GM19397 (cell line): ENCODE measurements around the gene MIF.

Source experiments
- ATAC-seq: cut with Tn5 transposase; IDR thresholded peaks from one replicate; pipeline ENCODE4 v1.9.1; 2021; ENCODE audit warnings: mild to moderate bottlenecking, moderate library complexity; ENCODE audit not compliant: unreplicated experiment

Gene MIF

GRCh38 chr22:23875801-23876200 lies 18.4 kb upstream of the MIF start:
- no peak for ATAC-seq

GRCh38 chr22:23877566-23877965 lies 16.6 kb upstream of the MIF start:
- ATAC-seq = no peak

GRCh38 chr22:23878219-23878618 lies 16.0 kb upstream of the MIF start:
- ATAC-seq = no peak

GRCh38 chr22:23882370-23882769 lies 11.8 kb upstream of the MIF start:
- no peak for ATAC-seq

GRCh38 chr22:23883658-23884057 lies 10.5 kb upstream of the MIF start:
- ATAC-seq = no peak

GRCh38 chr22:23884140-23884539 lies 10.0 kb upstream of the MIF start:
- ATAC-seq = no peak

GRCh38 chr22:23888615-23889401 lies 5.4 kb upstream of the MIF start:
- no peak for ATAC-seq

- no peak for ATAC-seq
Measured at GRCh38 chr22:23889620-23890019, 4.6 kb upstream of the MIF start.

- no peak for ATAC-seq
Measured at GRCh38 chr22:23891726-23892125, 2.5 kb upstream of the MIF start.

GRCh38 chr22:23892130-23892529 lies 2.1 kb upstream of the MIF start:
- ATAC-seq = no peak

GRCh38 chr22:23892706-23893105 lies 1.5 kb upstream of the MIF start:
- no peak for ATAC-seq

- no peak for ATAC-seq
Measured at GRCh38 chr22:23893121-23893944, 850 bp upstream of the MIF start.

- peak; percentile 21 for ATAC-seq
Measured at GRCh38 chr22:23894710-23895598, 771 bp downstream of the MIF start.

GRCh38 chr22:23895599-23896144 lies 1.5 kb downstream of the MIF start:
- ATAC-seq = no peak

- ATAC-seq = no peak
Measured at GRCh38 chr22:23896166-23896522, 2.0 kb downstream of the MIF start.

GRCh38 chr22:23896523-23897186 lies 2.5 kb downstream of the MIF start:
- ATAC-seq = no peak

- no peak for ATAC-seq
Measured at GRCh38 chr22:23897320-23897719, 3.1 kb downstream of the MIF start.

GRCh38 chr22:23898006-23898974 lies 4.1 kb downstream of the MIF start:
- no peak for ATAC-seq

- ATAC-seq = no peak
Measured at GRCh38 chr22:23899042-23899745, 5.0 kb downstream of the MIF start.
